HEK293T (cell line): Measurements from ENCODE around the gene FBN1.

Source experiments
- BHLHE40 ChIP-seq: fragments of 450-650 bp; IDR thresholded peaks from 2 replicates; pipeline ENCODE4 v1.6.1; 2016; ENCODE audit warnings: mild to moderate bottlenecking, moderate library complexity, borderline replicate concordance
- ELF4 ChIP-seq: fragments of 450-650 bp; IDR thresholded peaks from 2 replicates; pipeline ENCODE4 v1.6.1; 2017; ENCODE audit warnings: antibody characterized with exemption
- FOXK2 ChIP-seq: fragments of 450-650 bp; IDR thresholded peaks from 2 replicates; pipeline ENCODE4 v1.6.1; 2016; ENCODE audit warnings: mild to moderate bottlenecking
- NFRKB ChIP-seq: fragments of 450-650 bp; IDR thresholded peaks from 2 replicates; pipeline ENCODE4 v1.6.1; 2016; ENCODE audit warnings: mild to moderate bottlenecking, moderate library complexity
- SP1 ChIP-seq: fragments of 450-650 bp; IDR thresholded peaks from 2 replicates; pipeline ENCODE4 v1.6.1; 2017

GRCh38 chr15:48419896-48420295, 225.6 kb downstream of the FBN1 start:
- TF ChIP-seq ELF4 (no peak), NFRKB (no peak), SP1 (no peak), BHLHE40 (no peak), FOXK2 (no peak)
